HG03457 (cell line): ENCODE results near the gene LAMA1.
"Not testable (repeated sequence)": the region's sequence is repeated elsewhere in the genome, so short reads cannot be mapped to it uniquely, and the experiment has no call there.

ENCODE experiments used
- ATAC-seq: cut with Tn5 transposase; IDR thresholded peaks from one replicate; pipeline ENCODE4 v1.9.1; 2021; ENCODE audit warnings: moderate number of reproducible peaks; ENCODE audit not compliant: unreplicated experiment

LAMA1 gene

GRCh38 chr18:6955304-6955703 is 162.3 kb downstream of the LAMA1 start:
- ATAC-seq = no peak

GRCh38 chr18:6954501-6954900 is 163.1 kb downstream of the LAMA1 start:
- ATAC-seq = no peak

- no peak for ATAC-seq
Observed at GRCh38 chr18:6951336-6952090, 166.1 kb downstream of the LAMA1 start.

GRCh38 chr18:6950641-6951040 is 167.0 kb downstream of the LAMA1 start:
- no peak for ATAC-seq

GRCh38 chr18:6949800-6950586 is 167.6 kb downstream of the LAMA1 start:
- ATAC-seq = no peak

- ATAC-seq = no peak
Observed at GRCh38 chr18:6948281-6949055, 169.1 kb downstream of the LAMA1 start.

- ATAC-seq = no peak
Observed at GRCh38 chr18:6947338-6948030, 170.1 kb downstream of the LAMA1 start.

- no peak for ATAC-seq
Observed at GRCh38 chr18:6943143-6943542, 174.5 kb downstream of the LAMA1 start.

GRCh38 chr18:6942742-6943141 is 174.9 kb downstream of the LAMA1 start:
- no peak for ATAC-seq

GRCh38 chr18:6941996-6942395 is 175.6 kb downstream of the LAMA1 start:
- no peak for ATAC-seq

GRCh38 chr18:6940451-6940850 is 177.1 kb downstream of the LAMA1 start:
- ATAC-seq = no peak

- no peak for ATAC-seq
Observed at GRCh38 chr18:6939972-6940371, 177.6 kb downstream of the LAMA1 start.

GRCh38 chr18:6938403-6938802 is 179.2 kb downstream of the LAMA1 start:
- ATAC-seq = not testable (repeated sequence)

- no peak for ATAC-seq
Observed at GRCh38 chr18:6938003-6938402, 179.6 kb downstream of the LAMA1 start.

GRCh38 chr18:6934859-6935258 is 182.7 kb downstream of the LAMA1 start:
- ATAC-seq = no peak

- no peak for ATAC-seq
Observed at GRCh38 chr18:6929370-6930102, 188.1 kb downstream of the LAMA1 start.

GRCh38 chr18:6928359-6928758 is 189.2 kb downstream of the LAMA1 start:
- no peak for ATAC-seq

GRCh38 chr18:6927153-6927552 is 190.4 kb downstream of the LAMA1 start:
- no peak for ATAC-seq

GRCh38 chr18:6923220-6923619 is 194.4 kb downstream of the LAMA1 start:
- no peak for ATAC-seq

GRCh38 chr18:6921571-6921970 is 196.0 kb downstream of the LAMA1 start:
- ATAC-seq = no peak
